HG03139 (cell line): ENCODE data around the gene CWF19L2.
"Not testable (repeated sequence)": the region's sequence is repeated elsewhere in the genome, so short reads cannot be mapped to it uniquely, and the experiment has no call there.

Experiments used
- ATAC-seq: cut with Tn5 transposase; IDR thresholded peaks from one replicate; pipeline ENCODE4 v1.9.1; 2021; ENCODE audit not compliant: unreplicated experiment

CWF19L2 gene

DNA sequence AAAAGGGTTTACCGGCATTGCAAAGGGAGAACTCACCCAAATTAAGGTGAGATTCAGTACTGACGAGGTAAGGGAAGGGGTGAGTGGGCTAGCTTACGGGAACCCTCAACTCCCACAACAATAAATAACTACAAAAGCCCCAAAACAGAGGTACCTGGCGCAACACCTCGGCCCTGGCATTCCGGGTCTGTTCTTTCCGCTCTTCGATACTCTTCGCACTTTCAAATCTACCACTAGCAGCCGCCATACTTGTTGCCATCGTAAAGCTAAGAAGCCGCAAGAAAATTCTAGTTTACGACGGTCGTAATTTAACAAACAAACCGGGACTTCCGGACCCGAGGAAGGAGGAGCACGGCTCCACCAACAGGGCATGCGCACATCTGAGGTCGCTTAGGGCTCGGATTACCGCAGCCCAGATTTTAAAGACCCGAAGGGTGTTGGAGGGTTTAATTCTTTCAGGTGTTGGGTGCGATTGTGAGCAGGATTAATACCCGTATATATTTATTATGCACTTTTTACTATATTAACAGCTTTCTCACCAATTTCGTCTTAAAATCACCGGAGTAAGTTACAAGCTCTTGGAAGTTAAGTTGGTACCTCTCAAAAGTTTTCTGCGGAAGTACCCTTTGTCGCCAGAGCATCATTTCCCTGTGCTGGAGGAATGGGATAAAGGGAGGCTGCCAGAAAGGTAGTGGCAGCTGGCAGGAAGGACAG is at the start of gene CWF19L2:
TSS of gene CWF19L2 (minus strand) at position 268 of the 714 bp plus-strand sequence. CDS start at position 259, 9 bp downstream.
- ATAC-seq, result peak; percentile 97

DNA sequence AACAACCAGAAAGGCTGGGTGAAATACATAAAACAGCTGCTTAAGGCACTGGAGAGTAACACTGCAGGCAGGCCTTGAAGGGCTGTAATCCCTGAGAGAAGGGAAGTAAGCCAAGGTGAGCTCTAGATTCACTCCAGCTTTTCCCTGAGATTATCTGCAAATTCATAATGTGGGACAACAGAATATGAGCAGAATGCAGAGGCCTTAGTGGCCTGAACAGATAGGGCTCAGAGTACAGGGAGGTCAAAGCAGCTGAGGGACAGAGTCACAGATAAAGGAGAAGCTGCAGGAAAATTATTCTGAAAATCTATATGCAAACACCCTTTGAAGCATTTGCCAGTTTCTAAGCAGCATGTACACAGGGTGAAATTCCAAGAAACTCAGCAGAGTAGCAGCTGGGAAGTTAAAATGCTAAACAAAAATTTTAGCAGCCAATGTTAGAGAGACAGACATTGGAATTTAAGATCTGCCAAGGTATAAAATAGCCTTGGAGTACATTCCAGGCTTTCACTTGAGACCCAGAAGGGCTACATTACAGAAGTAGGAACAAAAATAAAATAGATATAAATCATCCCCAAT is 48.1 kb upstream of the CWF19L2 start:
- no peak for ATAC-seq

DNA sequence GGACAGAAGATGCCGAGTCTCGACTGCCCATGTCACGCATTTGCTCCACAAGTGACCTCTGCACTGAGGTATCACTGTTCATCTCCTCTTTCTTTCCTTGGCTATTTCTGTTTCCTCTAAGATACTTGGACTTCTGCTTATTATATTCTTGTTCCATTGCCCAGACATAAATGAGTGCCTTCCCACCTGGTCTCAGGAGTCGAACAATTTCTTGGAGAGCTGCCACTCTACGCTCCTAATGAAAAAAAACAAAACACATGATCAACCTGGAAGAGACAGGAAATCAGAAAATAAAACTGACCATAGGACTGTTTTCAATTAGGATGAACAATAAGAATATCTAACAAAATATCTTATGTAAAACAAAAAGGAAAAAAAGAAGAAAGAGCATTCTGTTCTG is 47.4 kb upstream of the CWF19L2 start:
- no peak for ATAC-seq

DNA sequence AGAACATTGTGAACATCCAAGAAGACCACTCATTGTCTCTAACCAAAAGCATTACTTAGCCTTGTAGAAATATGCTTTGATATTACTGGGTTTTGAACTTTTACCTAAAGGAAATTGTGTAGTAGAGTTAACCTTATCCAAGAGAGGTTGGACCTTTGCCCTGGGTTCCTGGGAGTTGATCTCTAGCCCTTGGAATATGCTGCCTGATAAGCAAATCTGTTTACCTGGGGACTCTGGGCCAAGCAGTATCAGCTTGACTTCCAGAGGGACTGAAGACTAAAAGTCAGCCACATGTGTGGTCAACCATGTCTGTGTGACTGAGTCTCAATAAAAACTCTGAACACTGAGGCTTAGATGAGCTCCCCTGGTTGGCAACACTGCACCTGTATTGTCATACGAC is 44.1 kb upstream of the CWF19L2 start:
- ATAC-seq, result no peak

DNA sequence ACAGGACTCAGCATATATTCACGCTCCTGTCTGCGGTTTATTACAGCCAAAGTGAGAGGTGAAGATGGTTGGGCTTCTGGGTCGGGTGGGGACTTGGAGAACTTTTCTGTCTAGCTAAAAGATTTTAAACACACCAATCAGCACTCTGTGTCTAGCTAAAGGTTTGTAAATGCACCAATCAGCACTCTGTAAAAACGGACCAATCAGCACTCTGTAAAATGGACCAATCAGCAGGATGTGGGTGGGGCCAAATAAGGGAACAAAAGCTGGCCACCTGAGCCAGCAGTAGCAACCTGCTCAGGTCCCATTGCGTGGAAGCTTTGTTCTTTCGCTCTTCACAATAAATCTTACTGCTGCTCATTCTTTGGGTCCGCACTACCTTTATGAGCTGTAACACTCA is 39.7 kb upstream of the CWF19L2 start:
- not testable (repeated sequence) for ATAC-seq

DNA sequence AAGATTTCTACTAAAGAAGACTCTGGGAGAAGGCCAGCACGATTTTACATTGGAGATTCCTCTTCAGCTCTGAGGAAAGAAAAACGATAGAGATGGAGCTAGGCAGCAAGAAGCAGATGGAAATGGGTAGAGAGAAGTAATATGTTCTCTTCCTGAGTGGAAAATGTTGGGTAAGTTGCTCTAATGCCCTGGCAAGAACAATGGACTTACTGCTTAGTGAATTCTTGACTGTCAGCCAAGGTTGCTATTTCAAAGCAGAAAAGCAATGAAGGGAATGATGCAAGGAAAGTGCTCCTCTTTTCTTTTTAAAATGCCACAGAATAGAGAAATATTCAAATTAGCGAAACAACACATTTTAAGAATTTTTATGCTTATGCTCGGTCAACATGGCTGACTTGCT is 38.4 kb upstream of the CWF19L2 start:
- no peak for ATAC-seq

DNA sequence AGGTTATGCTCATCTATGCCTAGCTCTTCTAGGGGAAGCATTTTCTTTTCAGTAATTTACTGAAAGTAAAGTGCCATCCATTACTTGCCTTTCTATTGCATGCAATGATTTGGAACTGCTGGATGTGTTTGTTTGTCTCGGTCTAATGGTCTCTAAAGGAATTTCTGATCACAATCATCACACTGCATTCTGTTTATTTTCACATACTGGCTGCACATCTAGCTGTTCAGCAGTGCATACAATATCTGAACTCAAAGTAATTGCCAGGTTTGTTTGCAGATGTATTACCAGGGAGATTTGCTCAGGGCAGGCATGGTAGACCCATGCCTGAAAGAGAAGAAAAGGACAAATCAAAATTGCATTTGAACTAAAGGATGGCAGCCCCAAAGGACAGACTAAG is 36.4 kb upstream of the CWF19L2 start:
- ATAC-seq, result no peak

DNA sequence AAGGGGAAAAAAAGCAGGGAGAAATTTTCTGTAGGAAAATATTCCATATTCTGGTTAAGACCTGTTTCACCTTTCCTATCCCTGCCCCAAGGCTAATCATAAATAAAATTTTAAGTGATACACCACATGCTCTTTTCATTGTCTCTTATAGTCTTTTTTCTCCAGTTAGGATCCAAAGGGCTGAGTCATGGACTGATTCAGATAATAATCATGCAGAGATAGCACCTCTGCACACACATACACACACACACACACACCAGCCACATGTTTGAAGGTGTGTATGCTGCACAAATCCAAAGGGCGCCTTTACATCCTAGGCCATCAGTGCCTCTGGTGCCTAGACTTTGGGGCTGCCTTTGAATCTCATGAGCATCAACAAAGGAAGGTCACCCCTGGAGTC is 35.5 kb upstream of the CWF19L2 start:
- ATAC-seq, result no peak

DNA sequence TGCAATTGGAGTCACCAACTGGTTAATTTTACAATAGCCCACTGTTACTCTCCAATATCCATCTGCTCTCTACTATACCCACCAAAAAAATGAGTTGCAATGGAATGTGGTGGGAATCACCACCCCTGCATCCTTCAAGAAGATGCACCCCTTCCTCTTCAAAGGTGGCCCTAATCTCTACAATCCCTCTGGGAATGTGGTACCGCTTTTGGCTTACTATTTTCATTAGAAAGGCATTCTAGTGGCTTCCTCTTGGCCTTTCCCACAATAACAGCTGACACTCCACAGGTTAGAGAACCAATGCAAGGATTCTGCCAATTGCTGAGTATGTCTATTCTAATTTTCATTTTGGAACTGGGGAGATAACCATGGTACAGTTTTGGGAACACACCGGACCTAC is 33.2 kb upstream of the CWF19L2 start:
- no peak for ATAC-seq

DNA sequence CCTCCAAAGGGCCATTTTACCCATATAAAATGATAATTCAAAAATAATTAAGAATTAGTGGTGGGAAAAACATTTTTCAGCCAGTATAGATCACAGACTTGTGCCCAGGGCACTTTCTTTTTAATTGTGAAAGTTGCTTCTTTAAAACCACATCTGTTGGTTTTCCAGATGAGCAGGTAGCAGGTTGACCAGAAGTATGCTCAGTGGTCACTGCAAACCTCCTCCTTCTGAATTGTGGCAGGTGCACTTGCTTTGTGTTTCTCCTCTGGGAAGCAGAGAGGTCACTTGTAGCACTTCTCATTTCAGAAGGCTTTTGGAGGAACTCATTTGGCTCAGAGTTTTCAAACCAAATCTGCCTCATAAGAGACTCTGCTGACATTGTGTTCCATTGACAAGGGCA is 24.6 kb upstream of the CWF19L2 start:
- ATAC-seq, result no peak

DNA sequence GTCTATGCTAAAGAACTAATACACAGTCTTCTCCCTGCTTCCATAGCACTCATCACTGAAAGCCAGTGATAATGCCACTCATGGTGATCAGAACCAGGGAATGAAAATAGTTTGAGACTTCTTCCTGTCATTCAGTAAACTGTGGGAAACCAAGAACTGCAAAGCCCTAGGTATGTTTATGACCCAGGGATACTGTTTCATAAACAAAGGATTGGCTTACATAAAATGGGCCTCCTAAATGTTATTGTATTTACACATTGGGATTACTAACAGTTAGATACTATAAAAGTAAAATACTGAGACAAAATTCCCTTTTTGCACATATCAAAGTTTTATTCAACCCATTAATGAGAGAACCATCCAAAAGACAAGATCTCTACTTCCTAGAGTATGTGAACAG is 21.3 kb upstream of the CWF19L2 start:
- ATAC-seq, result no peak

DNA sequence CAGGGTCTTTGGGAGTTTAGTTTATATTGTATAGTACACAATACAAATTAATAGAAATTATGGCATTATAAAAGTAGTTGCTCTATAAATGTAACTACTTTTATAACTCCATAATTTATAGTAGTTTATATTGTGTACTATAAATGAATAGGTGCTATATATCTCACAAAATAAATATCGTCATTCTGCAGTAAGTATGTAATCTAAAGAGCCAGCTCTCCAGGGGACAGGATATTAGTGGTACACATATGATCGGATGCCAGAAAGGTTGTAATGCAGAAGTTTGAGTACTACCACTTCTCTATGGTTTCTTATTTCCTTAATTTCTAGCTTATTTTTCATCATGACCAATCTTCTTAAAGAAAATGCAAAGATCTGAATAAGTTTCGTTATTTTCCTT is 20.2 kb upstream of the CWF19L2 start:
- ATAC-seq, result no peak

DNA sequence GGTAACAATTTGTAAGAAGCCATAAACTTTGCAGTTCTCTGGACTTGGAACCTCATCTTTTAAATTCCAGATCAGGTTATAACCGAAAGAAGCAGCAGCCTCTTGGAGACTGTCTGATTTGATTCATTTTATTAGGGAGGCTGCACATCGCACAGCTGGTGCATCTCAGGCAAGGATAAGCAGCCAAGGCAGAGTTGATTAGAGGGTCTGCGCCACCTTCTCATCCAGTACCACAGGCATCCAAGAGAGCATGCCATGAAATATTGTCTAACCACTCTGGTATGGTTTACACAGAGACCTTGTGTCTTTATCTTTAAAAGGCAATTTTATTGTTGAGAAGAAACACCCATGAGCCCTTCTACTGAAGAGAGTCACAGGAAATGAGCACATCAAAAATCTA is 16.2 kb upstream of the CWF19L2 start:
- ATAC-seq, result no peak

DNA sequence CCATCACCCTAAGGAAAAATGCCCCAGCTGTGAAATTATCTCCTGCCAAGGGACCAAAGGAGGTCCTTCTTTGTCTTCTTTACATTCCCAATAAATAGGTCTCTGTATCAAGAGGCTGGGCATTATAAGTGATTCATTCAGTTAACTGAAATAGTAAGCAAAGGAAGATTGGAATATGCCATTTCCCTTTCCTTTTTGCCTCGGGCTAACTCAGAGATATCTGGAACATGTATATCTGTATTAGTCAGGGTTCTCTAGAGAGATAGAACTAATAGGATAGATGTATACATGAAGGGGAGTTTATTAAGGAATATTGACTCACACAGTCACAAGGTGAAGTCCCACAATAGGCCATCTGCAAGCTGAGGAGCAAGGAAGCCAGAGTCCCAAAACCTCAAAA is 15.3 kb upstream of the CWF19L2 start:
- ATAC-seq, result no peak

DNA sequence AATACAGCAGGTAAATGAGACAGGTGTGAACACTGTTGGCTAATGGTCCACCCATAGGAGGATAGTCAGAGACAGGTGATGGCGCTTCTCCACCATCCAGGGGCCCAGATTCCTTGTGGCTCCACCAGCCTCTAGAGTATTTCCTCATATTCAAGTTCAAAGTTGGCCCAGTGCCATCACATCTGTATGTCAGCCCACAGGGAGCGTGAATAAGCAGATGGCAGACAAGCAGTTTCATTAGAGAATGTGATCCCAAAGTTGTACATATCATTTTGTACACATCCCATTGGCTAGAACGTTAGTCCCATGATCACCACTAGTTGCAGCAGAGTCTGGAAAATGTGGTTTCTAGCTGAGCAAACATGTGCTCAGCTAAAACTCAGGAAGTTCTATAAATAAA is 11.0 kb upstream of the CWF19L2 start:
- ATAC-seq, result no peak

DNA sequence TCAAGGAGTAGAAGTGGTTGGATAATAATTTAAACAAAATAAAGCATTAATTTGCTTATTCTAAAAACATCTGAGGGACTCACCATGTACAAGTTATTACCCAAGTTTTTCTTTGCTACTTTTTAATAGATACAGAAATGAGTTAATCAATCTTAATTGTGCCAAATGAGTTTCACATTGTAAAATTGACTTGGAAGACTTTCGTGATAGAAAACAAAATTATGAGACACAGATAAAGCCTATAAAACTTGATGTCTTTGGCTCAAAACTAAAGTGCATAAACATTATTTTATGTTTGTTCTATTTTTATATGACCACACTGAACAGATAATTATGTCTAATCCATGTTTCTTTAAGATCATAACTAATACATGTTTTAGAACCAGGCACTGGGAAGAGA is 10.1 kb upstream of the CWF19L2 start:
- ATAC-seq, result no peak

DNA sequence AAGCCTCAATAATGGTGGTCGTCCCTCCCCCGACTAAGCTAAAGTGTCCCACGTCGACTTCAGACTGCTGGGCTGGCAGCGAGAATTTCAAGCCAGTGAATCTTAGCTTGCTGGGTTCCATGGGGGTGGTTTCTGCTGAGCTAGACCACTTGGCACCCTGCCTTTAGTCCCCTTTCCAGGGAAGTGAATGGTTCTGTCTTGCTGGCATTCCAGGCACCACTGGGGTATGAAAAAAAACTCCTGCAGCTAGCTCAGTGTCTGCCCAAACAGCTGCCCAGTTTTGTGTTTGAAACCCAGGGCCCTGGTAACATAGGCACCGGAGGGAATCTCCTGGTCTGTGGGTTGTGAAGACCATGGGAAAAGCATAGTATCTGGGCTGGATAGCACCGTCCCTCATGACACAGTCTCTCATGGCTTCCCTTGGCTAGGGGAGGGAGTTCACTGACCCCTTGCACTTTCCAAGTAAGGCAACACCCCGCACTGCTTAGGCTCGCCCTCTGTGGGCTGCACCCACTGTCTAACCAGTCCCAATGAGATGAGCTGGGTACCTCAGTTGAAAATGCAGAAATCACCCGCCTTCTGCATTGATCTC is 8.7 kb upstream of the CWF19L2 start:
- ATAC-seq, result not testable (repeated sequence)

DNA sequence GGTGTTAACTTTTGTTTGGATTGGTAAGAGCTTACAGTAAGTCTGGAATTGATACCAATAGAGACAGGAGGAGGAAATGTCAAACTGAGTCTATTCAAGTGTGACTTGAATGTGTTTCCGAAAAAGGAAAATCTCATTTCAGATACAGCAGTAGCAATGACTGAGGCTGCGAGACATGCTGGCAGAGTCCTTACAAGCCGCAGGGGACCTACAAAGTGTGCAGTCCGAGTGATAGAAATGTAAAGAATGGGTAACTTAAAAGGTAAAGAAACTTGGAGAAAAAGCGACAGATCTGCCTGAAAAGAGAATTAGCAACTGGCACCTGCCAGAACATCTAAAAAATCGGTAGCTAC is 444 bp downstream of the CWF19L2 start:
- ATAC-seq, result peak; percentile 43

DNA sequence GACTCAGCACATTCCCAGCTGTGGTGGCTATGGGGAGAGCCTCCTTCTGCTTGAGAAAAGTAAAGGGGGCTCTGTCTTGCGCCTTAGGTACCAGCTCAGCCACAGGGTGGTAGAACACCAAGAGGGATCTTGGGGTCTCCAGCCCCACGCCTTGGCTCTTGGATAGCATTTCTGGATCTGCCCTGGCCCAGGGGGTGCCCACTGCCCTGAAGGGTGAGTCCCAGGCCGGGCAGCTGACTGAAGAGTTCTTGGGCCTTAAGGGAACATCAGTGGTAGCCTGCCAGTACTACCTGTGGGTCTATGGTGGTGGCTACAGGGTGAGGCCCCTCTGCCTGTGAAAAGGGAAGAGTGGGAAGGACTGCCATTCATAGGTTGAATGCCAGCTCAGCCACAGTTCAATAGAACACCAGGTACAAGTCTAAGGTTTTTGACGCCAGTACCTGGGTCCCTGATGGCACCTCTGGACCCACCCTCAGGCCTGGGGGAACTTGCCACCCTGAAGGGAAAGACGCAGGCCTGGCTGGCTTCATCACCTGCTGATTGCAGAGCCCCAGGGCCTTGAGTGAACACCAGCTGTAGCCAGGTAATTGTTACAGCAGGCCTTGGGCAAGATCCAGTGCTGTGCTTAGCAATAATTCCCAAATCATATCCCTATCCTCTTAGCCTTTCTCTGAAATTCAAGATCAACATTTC is 3.9 kb downstream of the CWF19L2 start:
- ATAC-seq, result no peak

DNA sequence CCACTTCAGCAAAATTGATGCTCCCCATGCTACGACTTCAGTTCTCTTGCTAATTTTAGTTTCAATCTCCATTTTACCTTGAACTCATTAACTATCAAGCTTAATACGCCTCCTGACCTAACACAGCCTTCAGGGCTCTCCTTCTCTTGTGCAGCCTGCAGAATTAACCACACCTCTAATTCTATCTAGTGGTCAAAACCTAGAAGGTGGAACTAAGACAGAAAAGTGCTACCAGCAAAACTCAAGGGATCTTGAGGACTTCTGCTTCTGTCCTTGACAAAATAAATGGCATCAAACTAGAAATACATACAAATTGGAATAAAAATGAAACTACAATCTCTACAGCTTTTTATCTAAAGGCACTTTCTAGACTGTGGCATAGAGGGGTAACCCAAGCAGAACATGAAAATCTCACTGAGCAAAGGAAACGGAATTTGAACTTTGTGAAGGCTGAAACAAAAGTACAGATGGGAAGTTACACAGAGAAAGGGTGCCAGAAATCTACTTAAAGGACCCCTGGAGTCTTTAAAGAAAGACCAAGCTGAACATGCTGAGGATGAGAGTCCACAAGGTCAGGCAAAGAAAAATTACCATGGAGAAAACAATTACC is 10.7 kb downstream of the CWF19L2 start:
- ATAC-seq, result no peak

DNA sequence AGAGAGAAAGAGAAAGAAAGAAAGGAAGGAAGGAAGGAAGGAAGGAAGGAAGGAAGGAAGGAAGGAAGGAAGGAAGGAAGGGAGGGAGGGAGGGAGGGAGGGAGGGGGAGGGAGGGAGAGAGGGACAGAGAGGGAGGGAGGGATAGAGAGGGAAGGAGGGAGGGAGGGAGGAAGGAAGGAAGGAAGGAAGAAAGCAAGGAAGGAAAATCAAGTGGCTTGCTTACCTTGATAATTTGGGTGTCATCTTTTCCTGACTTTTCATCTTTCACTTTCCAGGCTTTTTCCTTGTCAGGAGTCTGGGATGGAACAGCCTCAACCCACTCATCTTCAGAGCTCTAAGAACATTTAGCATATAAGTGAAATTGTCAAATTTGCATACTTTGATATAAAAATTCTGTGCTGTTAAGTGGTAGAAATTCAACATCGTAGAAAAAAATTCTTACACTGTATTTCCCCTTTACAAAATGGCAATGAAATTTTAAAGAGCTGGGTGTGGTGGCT is 14.9 kb downstream of the CWF19L2 start:
- no peak for ATAC-seq
